Astrocyte (in vitro differentiated cells and primary cell): Measurements from ENCODE around the gene IGF2BP3. TPM values are rescaled to one million over a fixed set of nuclear protein-coding genes. Genes with fewer than 3 reads are reported as not detected.

Source experiments
- DNase-seq: peaks from one replicate; pipeline ENCODE4 v3.0.0-alpha.2; 2010; ENCODE audit warnings: low read depth
- FAIRE-seq: peaks from 2 replicates; lab custom pipeline; 2011; peaks lifted over from hg19 to GRCh38; lab: Jason Lieb, UNC
- H2AFZ ChIP-seq: 2 replicates; pipeline ENCODE4 v1.6.0; 2012; ENCODE audit warnings: low read depth, low read length, inconsistent platforms
- H3K27ac ChIP-seq: 2 replicates; pipeline ENCODE4 v1.5.1; 2011; ENCODE audit warnings: low read depth, low read length, inconsistent platforms
- H3K27me3 ChIP-seq: 2 replicates; pipeline ENCODE4 v1.6.0; 2011; ENCODE audit warnings: low read length, inconsistent platforms; ENCODE audit not compliant: insufficient read depth
- H3K36me3 ChIP-seq: 2 replicates; pipeline ENCODE4 v1.5.1; 2011; ENCODE audit warnings: low read length, inconsistent platforms; ENCODE audit not compliant: insufficient read depth
- H3K4me1 ChIP-seq: 2 replicates; pipeline ENCODE4 v1.5.1; 2011; ENCODE audit warnings: low read length, inconsistent platforms; ENCODE audit not compliant: insufficient read depth
- H3K4me2 ChIP-seq: 2 replicates; pipeline ENCODE4 v1.6.0; 2012; ENCODE audit warnings: low read length, inconsistent platforms
- H3K4me3 ChIP-seq: 2 replicates; pipeline ENCODE4 v1.5.1; 2011; ENCODE audit warnings: low read depth, mild to moderate bottlenecking, low read length, inconsistent platforms; ENCODE audit not compliant: insufficient read depth
- H3K79me2 ChIP-seq: 2 replicates; pipeline ENCODE4 v1.6.0; 2012; ENCODE audit warnings: mild to moderate bottlenecking, low read length, inconsistent platforms; ENCODE audit not compliant: insufficient read depth
- H3K9ac ChIP-seq: 2 replicates; pipeline ENCODE4 v1.6.0; 2012; ENCODE audit warnings: mild to moderate bottlenecking, low read length, inconsistent platforms
- H3K9me3 ChIP-seq: 2 replicates; pipeline ENCODE4 v1.5.1; 2012; ENCODE audit warnings: low read depth, mild to moderate bottlenecking, low read length, inconsistent platforms; ENCODE audit not compliant: insufficient read depth
- H4K20me1 ChIP-seq: 2 replicates; pipeline ENCODE4 v1.6.0; 2012; ENCODE audit warnings: low read length, inconsistent platforms; ENCODE audit not compliant: insufficient read depth
- H3K27ac Mint-ChIP-seq: one replicate; pipeline ENCODE4 v1.8.0; 2021; ENCODE audit warnings: mild to moderate bottlenecking, mixed read lengths; ENCODE audit not compliant: unreplicated experiment
- H3K27me3 Mint-ChIP-seq: one replicate; pipeline ENCODE4 v1.8.0; 2021; ENCODE audit warnings: low read depth, mixed read lengths; ENCODE audit not compliant: unreplicated experiment
- H3K36me3 Mint-ChIP-seq: one replicate; pipeline ENCODE4 v1.8.0; 2021; ENCODE audit warnings: low read depth, mixed read lengths; ENCODE audit not compliant: unreplicated experiment
- H3K4me1 Mint-ChIP-seq: one replicate; pipeline ENCODE4 v1.8.0; 2021; ENCODE audit warnings: low read depth, mixed read lengths; ENCODE audit not compliant: unreplicated experiment
- H3K4me3 Mint-ChIP-seq: one replicate; pipeline ENCODE4 v1.8.0; 2021; ENCODE audit warnings: mild to moderate bottlenecking, moderate library complexity, mixed read lengths; ENCODE audit not compliant: unreplicated experiment
- H3K9me3 Mint-ChIP-seq: one replicate; pipeline ENCODE4 v1.8.0; 2021; ENCODE audit warnings: mild to moderate bottlenecking, mixed read lengths; ENCODE audit not compliant: unreplicated experiment
- CTCF ChIP-seq: IDR thresholded peaks from 2 replicates; pipeline ENCODE4 v1.5.1; 2011; ENCODE audit warnings: low read depth, mild to moderate bottlenecking, inconsistent platforms, low read length, moderate library complexity; ENCODE audit not compliant: insufficient read depth
- EZH2 ChIP-seq: IDR thresholded peaks from 2 replicates; pipeline ENCODE4 v1.6.1; 2012; ENCODE audit warnings: mild to moderate bottlenecking, low read length, inconsistent platforms; ENCODE audit not compliant: insufficient read depth
- total RNA-seq: library from RNA; stranded (reverse); gene quantifications from 2 replicates; pipeline ENCODE4 v1.2.1, GENCODE V29; 2021

IGF2BP3 gene
- total RNA-seq, 1 donor from 2014 or later: 79.5 TPM

GRCh38 chr7:23476286-23477156 lies 6.2 kb upstream of the IGF2BP3 start:
- H3K4me3 Mint-ChIP-seq: peak overlapping the region; percentile 78
- H3K79me2 ChIP-seq: peaks cover 14% of the 10 kb centered on the region
- peaks cover 19% of the 10 kb centered on the region for H3K4me1 Mint-ChIP-seq
- H3K27ac ChIP-seq: no peak overlapping the region
- no peaks in the 10 kb centered on the region for H3K9me3 ChIP-seq
- H3K36me3 Mint-ChIP-seq: no peaks in the 10 kb centered on the region
- H2AFZ ChIP-seq: no peak overlapping the region
- no peak overlapping the region for H3K4me3 ChIP-seq
- peaks cover 42% of the 10 kb centered on the region for H3K27me3 ChIP-seq
- peaks cover 15% of the 10 kb centered on the region for H3K4me1 ChIP-seq
- H3K36me3 ChIP-seq: no peaks in the 10 kb centered on the region
- no peak overlapping the region for H3K4me2 ChIP-seq
- H3K27ac Mint-ChIP-seq: peak overlapping the region; percentile 66
- no peaks in the 10 kb centered on the region for H3K27me3 Mint-ChIP-seq
- no peak overlapping the region for H3K9ac ChIP-seq
- FAIRE-seq (no peak), DNase-seq (no peak)
- no peaks in the 10 kb centered on the region for H3K9me3 Mint-ChIP-seq
- no peaks in the 10 kb centered on the region for H4K20me1 ChIP-seq
- TF ChIP-seq CTCF (no peak), EZH2 (no peak)

- H3K9ac ChIP-seq: no peak overlapping the region
- no peaks in the 10 kb centered on the region for H3K36me3 Mint-ChIP-seq
These were observed 5.2 kb upstream of the IGF2BP3 start for GRCh38 chr7:23475576-23475839.

More at GRCh38 chr7:23475576-23475839, 5.2 kb upstream of the IGF2BP3 start:
- no peaks in the 10 kb centered on the region for H3K9me3 ChIP-seq
- H3K4me1 Mint-ChIP-seq: peaks cover 19% of the 10 kb centered on the region
- TF ChIP-seq CTCF: no peak
- no peak for TF ChIP-seq EZH2
- no peak overlapping the region for H3K4me3 ChIP-seq
- H2AFZ ChIP-seq: no peak overlapping the region
- H3K79me2 ChIP-seq: peaks cover 14% of the 10 kb centered on the region
- no peaks in the 10 kb centered on the region for H3K9me3 Mint-ChIP-seq
- no peaks in the 10 kb centered on the region for H3K36me3 ChIP-seq
- peak overlapping the region; percentile 97 for H3K4me2 ChIP-seq
- H3K27me3 ChIP-seq: peaks cover 36% of the 10 kb centered on the region
- H3K27ac ChIP-seq: no peak overlapping the region
- no peak for FAIRE-seq
- H4K20me1 ChIP-seq: no peaks in the 10 kb centered on the region
- H3K27ac Mint-ChIP-seq: peak overlapping the region; percentile 94
- H3K27me3 Mint-ChIP-seq: no peaks in the 10 kb centered on the region
- H3K4me3 Mint-ChIP-seq: peak overlapping the region; percentile 93
- no peak for DNase-seq
- peaks cover 15% of the 10 kb centered on the region for H3K4me1 ChIP-seq
